GM11168 (cell line): ENCODE results near the gene IL17RE.
"Not testable (repeated sequence)": the region's sequence is repeated elsewhere in the genome, so short reads cannot be mapped to it uniquely, and the experiment has no call there.

Source experiments
- in situ Hi-C: fragments of 300-500 bp; cut with MboI; formaldehyde crosslinking; loops from one replicate; pipeline ENCODE4 v1.12.0; 2022; ENCODE audit warnings: low sequenced_read_pairs; ENCODE audit not compliant: unreplicated experiment

The IL17RE gene

GRCh38 chr3:9878700-9879099, 23.9 kb upstream of the IL17RE start:
- in situ Hi-C loops = no loop called here

GRCh38 chr3:9879830-9880549, 22.7 kb upstream of the IL17RE start, which contains the start of gene CIDEC:
CIDEC (minus strand) TSS chr3:9880253; CDS start chr3:9878486, 1,767 bp downstream.
- in situ Hi-C loops = no loop called here

GRCh38 chr3:9881441-9881840, 21.2 kb upstream of the IL17RE start:
- in situ Hi-C loops = no loop called here

- in situ Hi-C loops = no loop called here
Observed at GRCh38 chr3:9883706-9884554, 18.7 kb upstream of the IL17RE start.

- in situ Hi-C loops = no loop called here
Observed at GRCh38 chr3:9884555-9885165, 18.0 kb upstream of the IL17RE start.

- in situ Hi-C loops = no loop called here
Observed at GRCh38 chr3:9886328-9886727, 16.3 kb upstream of the IL17RE start.

- in situ Hi-C loops = no loop called here
Observed at GRCh38 chr3:9887480-9887879, 15.2 kb upstream of the IL17RE start.

- in situ Hi-C loops = no loop called here
Observed at GRCh38 chr3:9888540-9888939, 14.1 kb upstream of the IL17RE start.

- in situ Hi-C loops = no loop called here
Observed at GRCh38 chr3:9889405-9889804, 13.2 kb upstream of the IL17RE start.

GRCh38 chr3:9890249-9891071, 12.2 kb upstream of the IL17RE start, which contains the start of gene JAGN1:
JAGN1 (plus strand) TSS chr3:9890610; CDS start chr3:9890723, 113 bp downstream.
- in situ Hi-C loops = no loop called here

GRCh38 chr3:9891072-9891622, 11.5 kb upstream of the IL17RE start:
- in situ Hi-C loops = no loop called here

- in situ Hi-C loops = no loop called here
Observed at GRCh38 chr3:9893739-9894138, 8.9 kb upstream of the IL17RE start.

GRCh38 chr3:9895715-9896114, 6.9 kb upstream of the IL17RE start:
- in situ Hi-C loops = not testable (repeated sequence)

- in situ Hi-C loops = not testable (repeated sequence)
Observed at GRCh38 chr3:9896755-9897407, 5.8 kb upstream of the IL17RE start.

- in situ Hi-C loops = no loop called here
Observed at GRCh38 chr3:9897408-9898372, 5.0 kb upstream of the IL17RE start.

- in situ Hi-C loops = no loop called here
Observed at GRCh38 chr3:9898467-9899241, 4.0 kb upstream of the IL17RE start.

- in situ Hi-C loops = no loop called here
Observed at GRCh38 chr3:9899289-9899791, 3.3 kb upstream of the IL17RE start.
